ENCODE results near the gene SNRNP48. TPM values are rescaled to one million over a fixed set of nuclear protein-coding genes. Genes with fewer than 3 reads are reported as not detected.

Gene SNRNP48
- total and polyA plus RNA-seq, 2 of the 4 experiments (the other 2 are of a cell fraction), result 5.2 to 6.2 TPM

- Histone ChIP-seq H2BK20ac (ENCODE audit: low read depth, low read length) (no peak overlapping the region), H3K18ac (ENCODE audit: low read depth, low read length) (no peak overlapping the region), H3K79me1 (ENCODE audit: low read depth in 1 of 2, low read length in 2 of 2) (no peaks in the 10 kb centered on the region), H4K8ac (ENCODE audit: low read depth in 2 of 2, low read length in 2 of 2) (no peak overlapping the region), H2AK5ac (ENCODE audit: low read depth, low read length) (no peak overlapping the region), H3K14ac (replicated peaks; ENCODE audit: low read depth, low read length) (no peak overlapping the region), H2BK15ac (ENCODE audit: low read depth, low read length) (no peak overlapping the region), H3K36me3 (ENCODE audit: control insufficient read depth, insufficient read depth, low read length) (no peaks in the 10 kb centered on the region), H3K4me2 (ENCODE audit: low read depth, low read length) (no peak overlapping the region), H3K9me1 (ENCODE audit: insufficient read depth, low read length) (no peaks in the 10 kb centered on the region; the same call in 1 of the 2 replicates), H4K20me1 (ENCODE audit: insufficient read depth, low read length) (no peaks in the 10 kb centered on the region), H4K91ac (ENCODE audit: insufficient read depth, low read depth, low read length) (no peak overlapping the region), H3K4ac (ENCODE audit: low read depth, low read length) (no peak overlapping the region), H3K4me3 (ENCODE audit: insufficient read depth, low read depth, low read length) (no peak overlapping the region), H4K5ac (ENCODE audit: low read depth, low read length) (no peak overlapping the region), H3K56ac (ENCODE audit: extremely low read depth, insufficient read depth, low read length) (no peak overlapping the region), H3K27ac (ENCODE audit: insufficient read depth, low read length) (no peak overlapping the region), H2AK9ac (replicated peaks; ENCODE audit: low read depth, low read length, poor library complexity) (no peak overlapping the region), H2BK5ac (ENCODE audit: low read depth, low read length, poor library complexity, severe bottlenecking) (no peak overlapping the region), H2AFZ (replicated peaks; ENCODE audit: low read length, poor library complexity) (no peak overlapping the region), H3K4me1 (ENCODE audit: control insufficient read depth, insufficient read depth, low read length) (no peaks in the 10 kb centered on the region), H2BK120ac (ENCODE audit: low read depth, low read length) (no peak overlapping the region), H3K9me3 (ENCODE audit: control insufficient read depth, insufficient read depth, low read length) (no peaks in the 10 kb centered on the region), H3K27me3 (ENCODE audit: control insufficient read depth, insufficient read depth, low read length) (peaks cover 14% of the 10 kb centered on the region), H3K9ac (ENCODE audit: low read depth, low read length) (no peak overlapping the region), H3K23ac (ENCODE audit: low read depth, low read length) (no peak overlapping the region)
- 54% methylated on average over 3 of the region's 4 CpGs; no CpG with 5 or more reads in 1 of the 2 experiments for WGBS, 2 experiments (ENCODE audit: extremely low coverage in 2 of 2, insufficient read length in 1 of 2)
- ChIA-PET POLR2A (ENCODE audit: unreplicated experiment) (interaction anchor here (0.6 kb wide), 1 partner anchor 43 kb away, joined by 7 read pairs; no protein-coding TSS in a partner anchor), CTCF (interaction anchor here (0.5 kb wide), 1 partner anchor 374 kb away, joined by 5 read pairs; no protein-coding TSS in a partner anchor)
- TF ChIP-seq RCOR1 (IDR thresholded peaks at IDR 0.05; ENCODE audit: insufficient replicate concordance, low read length) (no peak), CTCF (conservative IDR thresholded peaks at IDR 0.05; ENCODE audit: low read depth, low read length) (no peak)
- in situ Hi-C loops (cut with MboI; ENCODE audit: low sequenced_read_pairs) (no loop called here), intact Hi-C loops (cut with micrococcal nuclease) (no loop called here), dilution Hi-C loops (cut with HindIII; ENCODE audit: low sequenced_read_pairs, unreplicated experiment) (no loop called here)
- BruUV-seq (replicated peaks), result no TSS peak
- DNase-seq (no peak), ATAC-seq (ENCODE audit: low read depth) (no peak)
Observed at GRCh38 chr6:7658543-7658942, 68.5 kb downstream of the SNRNP48 start.
